ENCODE measurements around the gene MAST4. TPM values are rescaled to one million over a fixed set of nuclear protein-coding genes. Genes with fewer than 3 reads are reported as not detected.

MAST4 gene
- total and polyA plus RNA-seq, 2 of the 13 experiments (the other 11 are each of a cell fraction or from before 2014, with no cell fraction given), result 3.4 to 3.7 TPM

DNA sequence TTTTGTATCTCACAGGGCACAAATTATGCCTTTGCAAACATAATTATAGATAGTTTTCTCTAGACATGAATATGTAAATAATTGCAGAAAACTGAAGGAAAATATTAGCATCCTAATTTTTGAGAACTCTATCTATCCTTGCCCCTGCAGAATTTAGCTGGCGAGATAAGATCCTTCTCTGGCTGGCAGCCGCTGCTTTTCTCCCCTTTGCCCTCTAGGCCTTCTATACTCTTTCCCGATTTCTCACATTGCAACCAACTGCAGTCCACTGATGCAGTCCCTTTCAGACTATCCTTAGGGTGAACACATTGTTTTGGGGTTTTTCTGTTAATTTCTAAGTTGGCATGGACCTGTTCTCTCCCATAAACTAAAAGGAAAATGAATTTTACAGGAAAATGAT lies 509.1 kb downstream of the MAST4 start:
- H4K20me1 ChIP-seq (ENCODE audit: insufficient read depth, low read length), result no peaks in the 10 kb centered on the region
- no peak overlapping the region for H2AFZ ChIP-seq (ENCODE audit: low read length)
- in situ Hi-C loops (cut with HindIII; ENCODE audit: extremely low pct_ligation_motif_present, low pct_unique_long_range_greater_than_20kb), result no loop called here
- H3K79me2 ChIP-seq (ENCODE audit: insufficient read depth, low read length), result no peaks in the 10 kb centered on the region
- POLR2A ChIA-PET, result no interaction called here
- TF ChIP-seq ZNF343 (CRISPR knock-in tag; IDR thresholded peaks at IDR 0.05) (no peak), MIXL1 (CRISPR knock-in tag; IDR thresholded peaks at IDR 0.05) (no peak), MBD4 (IDR thresholded peaks at IDR 0.05; ENCODE audit: borderline replicate concordance, low read length) (no peak), HOXD1 (CRISPR knock-in tag; IDR thresholded peaks at IDR 0.05) (no peak), ZNF703 (CRISPR knock-in tag; IDR thresholded peaks at IDR 0.05; ENCODE audit: borderline replicate concordance) (no peak), CBFB (CRISPR knock-in tag; IDR thresholded peaks at IDR 0.05) (no peak), ZZZ3 (CRISPR knock-in tag; IDR thresholded peaks at IDR 0.05; ENCODE audit: borderline replicate concordance) (no peak), TCF7 (IDR thresholded peaks at IDR 0.05; ENCODE audit: low read depth) (no peak), ARNT2 (CRISPR knock-in tag; IDR thresholded peaks at IDR 0.05; ENCODE audit: low read depth) (no peak), ZNF317 (CRISPR knock-in tag; IDR thresholded peaks at IDR 0.05) (no peak), GZF1 (CRISPR knock-in tag; IDR thresholded peaks at IDR 0.05) (no peak), ZFP37 (CRISPR knock-in tag; IDR thresholded peaks at IDR 0.05; ENCODE audit: borderline replicate concordance) (no peak), ZFP36L1 (CRISPR knock-in tag; IDR thresholded peaks at IDR 0.05) (no peak), ZFP90 (CRISPR knock-in tag; IDR thresholded peaks at IDR 0.05; ENCODE audit: borderline replicate concordance) (no peak), ZNF790 (CRISPR knock-in tag; IDR thresholded peaks at IDR 0.05; ENCODE audit: borderline replicate concordance) (no peak), ZNF557 (CRISPR knock-in tag; IDR thresholded peaks at IDR 0.05) (no peak)
- TF ChIP-seq, protein P1, sequence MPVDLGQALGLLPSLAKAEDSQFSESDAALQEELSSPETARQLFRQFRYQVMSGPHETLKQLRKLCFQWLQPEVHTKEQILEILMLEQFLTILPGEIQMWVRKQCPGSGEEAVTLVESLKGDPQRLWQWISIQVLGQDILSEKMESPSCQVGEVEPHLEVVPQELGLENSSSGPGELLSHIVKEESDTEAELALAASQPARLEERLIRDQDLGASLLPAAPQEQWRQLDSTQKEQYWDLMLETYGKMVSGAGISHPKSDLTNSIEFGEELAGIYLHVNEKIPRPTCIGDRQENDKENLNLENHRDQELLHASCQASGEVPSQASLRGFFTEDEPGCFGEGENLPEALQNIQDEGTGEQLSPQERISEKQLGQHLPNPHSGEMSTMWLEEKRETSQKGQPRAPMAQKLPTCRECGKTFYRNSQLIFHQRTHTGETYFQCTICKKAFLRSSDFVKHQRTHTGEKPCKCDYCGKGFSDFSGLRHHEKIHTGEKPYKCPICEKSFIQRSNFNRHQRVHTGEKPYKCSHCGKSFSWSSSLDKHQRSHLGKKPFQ (CRISPR knock-in tag; IDR thresholded peaks at IDR 0.05; ENCODE audit: insufficient replicate concordance), result no peak
- TF ChIP-seq, protein P2, sequence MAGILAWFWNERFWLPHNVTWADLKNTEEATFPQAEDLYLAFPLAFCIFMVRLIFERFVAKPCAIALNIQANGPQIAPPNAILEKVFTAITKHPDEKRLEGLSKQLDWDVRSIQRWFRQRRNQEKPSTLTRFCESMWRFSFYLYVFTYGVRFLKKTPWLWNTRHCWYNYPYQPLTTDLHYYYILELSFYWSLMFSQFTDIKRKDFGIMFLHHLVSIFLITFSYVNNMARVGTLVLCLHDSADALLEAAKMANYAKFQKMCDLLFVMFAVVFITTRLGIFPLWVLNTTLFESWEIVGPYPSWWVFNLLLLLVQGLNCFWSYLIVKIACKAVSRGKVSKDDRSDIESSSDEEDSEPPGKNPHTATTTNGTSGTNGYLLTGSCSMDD (CRISPR knock-in tag; IDR thresholded peaks at IDR 0.05), result no peak
- TF ChIP-seq, protein P3, sequence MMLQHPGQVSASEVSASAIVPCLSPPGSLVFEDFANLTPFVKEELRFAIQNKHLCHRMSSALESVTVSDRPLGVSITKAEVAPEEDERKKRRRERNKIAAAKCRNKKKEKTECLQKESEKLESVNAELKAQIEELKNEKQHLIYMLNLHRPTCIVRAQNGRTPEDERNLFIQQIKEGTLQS (CRISPR knock-in tag; IDR thresholded peaks at IDR 0.05), result no peak
- TF ChIP-seq, protein P4, sequence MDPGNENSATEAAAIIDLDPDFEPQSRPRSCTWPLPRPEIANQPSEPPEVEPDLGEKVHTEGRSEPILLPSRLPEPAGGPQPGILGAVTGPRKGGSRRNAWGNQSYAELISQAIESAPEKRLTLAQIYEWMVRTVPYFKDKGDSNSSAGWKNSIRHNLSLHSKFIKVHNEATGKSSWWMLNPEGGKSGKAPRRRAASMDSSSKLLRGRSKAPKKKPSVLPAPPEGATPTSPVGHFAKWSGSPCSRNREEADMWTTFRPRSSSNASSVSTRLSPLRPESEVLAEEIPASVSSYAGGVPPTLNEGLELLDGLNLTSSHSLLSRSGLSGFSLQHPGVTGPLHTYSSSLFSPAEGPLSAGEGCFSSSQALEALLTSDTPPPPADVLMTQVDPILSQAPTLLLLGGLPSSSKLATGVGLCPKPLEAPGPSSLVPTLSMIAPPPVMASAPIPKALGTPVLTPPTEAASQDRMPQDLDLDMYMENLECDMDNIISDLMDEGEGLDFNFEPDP (CRISPR knock-in tag; conservative IDR thresholded peaks at IDR 0.05), result no peak
- no peaks in the 10 kb centered on the region for H3K4me1 ChIP-seq (ENCODE audit: insufficient read depth, low read length)
- CTCF ChIA-PET (ENCODE audit: low intra/inter-chr PET ratio, low total read pairs), result no interaction called here
- H3K36me3 ChIP-seq (replicated peaks in 1 of 2; ENCODE audit: control insufficient read depth in 1 of 2, insufficient read depth in 2 of 2, low read length in 2 of 2), result peaks cover 9 to 47% of the 10 kb centered on the region in 2 experiments
- intact Hi-C loops (cut with micrococcal nuclease; ENCODE audit: unreplicated experiment), result no loop called here
- H3K4me3 ChIP-seq (replicated peaks in 1 of 3; ENCODE audit: insufficient read depth in 1 of 3, low read depth in 2 of 3, low read length in 3 of 3), result no peak overlapping the region
- no peaks in the 10 kb centered on the region for H3K27me3 ChIP-seq (ENCODE audit: control insufficient read depth in 1 of 2, insufficient read depth in 2 of 2, low read length in 2 of 2)
- WGBS (ENCODE audit: low lambda C conversion rate), result 99% methylated on average over 3 of the region's 3 CpGs
- no peak overlapping the region for H3K4me2 ChIP-seq (ENCODE audit: low read depth, low read length)
- H3K9me3 ChIP-seq (ENCODE audit: low read length), result no peaks in the 10 kb centered on the region
- DNase-seq (ENCODE audit: low spot score) (no peak), ATAC-seq (no peak), FAIRE-seq (no peak)
- no TSS peak for BruUV-seq (replicated peaks)
- no peak overlapping the region for H3K9ac ChIP-seq (ENCODE audit: insufficient read depth, low read depth, low read length)
- no peak overlapping the region for H3K27ac ChIP-seq (ENCODE audit: extremely low read length, insufficient read depth, low read length)

Data from HepG2 (cell line).